H9 (cell line): ENCODE data around the gene RIC8A. TPM values are rescaled to one million over a fixed set of nuclear protein-coding genes. Genes with fewer than 3 reads are reported as not detected.

ENCODE experiments used
- DNase-seq: peaks from one replicate; pipeline ENCODE4 v3.0.0-alpha.2; 2017
- H2AFZ ChIP-seq: one replicate; pipeline ENCODE4 v1.6.1; 2013; ENCODE audit warnings: mild to moderate bottlenecking, low read length, control low read depth, moderate library complexity
- H2AK5ac ChIP-seq: 2 replicates; pipeline ENCODE4 v1.6.1; 2013; ENCODE audit warnings: low read length, control low read depth, mixed read lengths; ENCODE audit not compliant: insufficient read length
- H2BK120ac ChIP-seq: one replicate; pipeline ENCODE4 v1.6.1; 2013; ENCODE audit warnings: low read depth, mild to moderate bottlenecking, low read length, control low read depth, inconsistent platforms; ENCODE audit not compliant: poor library complexity, severe bottlenecking
- H2BK12ac ChIP-seq: 2 replicates; pipeline ENCODE4 v1.6.1; 2013; ENCODE audit warnings: low read length, control low read depth, mixed read lengths, low read depth; ENCODE audit not compliant: insufficient read length
- H2BK15ac ChIP-seq: 2 replicates; pipeline ENCODE4 v1.6.1; 2013; ENCODE audit warnings: low read depth, low read length, control low read depth
- H2BK20ac ChIP-seq: one replicate; pipeline ENCODE4 v1.6.1; 2013; ENCODE audit warnings: low read depth, mild to moderate bottlenecking, low read length, control low read depth, inconsistent platforms; ENCODE audit not compliant: poor library complexity, severe bottlenecking
- H2BK5ac ChIP-seq: 2 replicates; pipeline ENCODE4 v1.6.1; 2013; ENCODE audit warnings: low read length, control low read depth, mixed read lengths; ENCODE audit not compliant: insufficient read length
- H3K14ac ChIP-seq: 2 replicates; pipeline ENCODE4 v1.6.1; 2013; ENCODE audit warnings: low read length, control low read depth; ENCODE audit not compliant: insufficient read depth
- H3K18ac ChIP-seq: 2 replicates; pipeline ENCODE4 v1.6.1; 2013; ENCODE audit warnings: low read depth, mild to moderate bottlenecking, mixed read lengths, low read length, control low read depth; ENCODE audit not compliant: insufficient read length
- H3K23ac ChIP-seq: 2 replicates; pipeline ENCODE4 v1.6.1; 2013; ENCODE audit warnings: low read length, control low read depth, mixed read lengths, low read depth; ENCODE audit not compliant: insufficient read length
- H3K23me2 ChIP-seq: 2 replicates; pipeline ENCODE4 v1.6.1; 2013; ENCODE audit warnings: low read depth, mild to moderate bottlenecking, mixed read lengths, low read length, control low read depth; ENCODE audit not compliant: insufficient read length, poor library complexity, severe bottlenecking
- H3K27ac ChIP-seq: 2 replicates; pipeline ENCODE4 v1.5.1; 2013; ENCODE audit warnings: low read length, control low read depth, mixed read lengths, low read depth; ENCODE audit not compliant: insufficient read length
- H3K27me3 ChIP-seq: 2 replicates; pipeline ENCODE4 v1.6.1; 2013; ENCODE audit warnings: low read length, control low read depth, inconsistent platforms; ENCODE audit not compliant: insufficient read depth
- H3K4ac ChIP-seq: 2 replicates; pipeline ENCODE4 v1.6.1; 2013; ENCODE audit warnings: low read depth, mild to moderate bottlenecking, control low read depth, inconsistent platforms, low read length, moderate library complexity
- H3K4me1 ChIP-seq: 2 replicates; pipeline ENCODE4 v1.6.1; 2013; ENCODE audit warnings: low read length, control low read depth, inconsistent platforms; ENCODE audit not compliant: insufficient read depth
- H3K4me2 ChIP-seq: 2 replicates; pipeline ENCODE4 v1.6.1; 2013; ENCODE audit warnings: low read length, control low read depth, mixed read lengths; ENCODE audit not compliant: insufficient read length, insufficient read depth
- H3K56ac ChIP-seq: 2 replicates; pipeline ENCODE4 v1.6.1; 2013; ENCODE audit warnings: low read depth, mild to moderate bottlenecking, mixed read lengths, low read length, control low read depth; ENCODE audit not compliant: insufficient read length
- H3K79me1 ChIP-seq: 2 replicates; pipeline ENCODE4 v1.6.1; 2013; ENCODE audit warnings: low read depth, mild to moderate bottlenecking, moderate library complexity, low read length, control low read depth, inconsistent platforms; ENCODE audit not compliant: insufficient read depth, poor library complexity, severe bottlenecking
- H3K79me2 ChIP-seq: 2 replicates; pipeline ENCODE4 v1.6.1; 2013; ENCODE audit warnings: low read length, control low read depth, inconsistent platforms; ENCODE audit not compliant: insufficient read depth
- H3K9ac ChIP-seq: 2 replicates; pipeline ENCODE4 v1.6.1; 2013; ENCODE audit warnings: low read length, control low read depth, mixed read lengths; ENCODE audit not compliant: insufficient read length; ENCODE audit errors: extremely low read depth
- H3K9me3 ChIP-seq: one replicate; pipeline ENCODE4 v1.6.1; 2013; ENCODE audit warnings: low read depth, low read length, inconsistent platforms; ENCODE audit not compliant: control insufficient read depth
- H3T11ph ChIP-seq: one replicate; pipeline ENCODE4 v1.6.1; 2013; ENCODE audit warnings: mild to moderate bottlenecking, low read length, control low read depth, inconsistent platforms
- H4K20me1 ChIP-seq: one replicate; pipeline ENCODE4 v1.6.1; 2013; ENCODE audit not compliant: control insufficient read depth, insufficient read length, insufficient read depth
- H4K5ac ChIP-seq: 2 replicates; pipeline ENCODE4 v1.6.1; 2013; ENCODE audit warnings: low read depth, mild to moderate bottlenecking, mixed read lengths, low read length, control low read depth; ENCODE audit not compliant: insufficient read length
- H4K8ac ChIP-seq: replicated peaks from 2 replicates; pipeline ENCODE4 v1.6.1; 2013; ENCODE audit warnings: low read length, control low read depth, mixed read lengths, low read depth; ENCODE audit not compliant: insufficient read length
- H4K91ac ChIP-seq: 2 replicates; pipeline ENCODE4 v1.6.1; 2013; ENCODE audit warnings: low read depth, mild to moderate bottlenecking, moderate library complexity, mixed read lengths, low read length, control low read depth; ENCODE audit not compliant: insufficient read length
- H3K27ac Mint-ChIP-seq, 3 experiments: 2 replicates in 2 of 3; 3 replicates in 1 of 3; pipeline ENCODE4 v1.8.0; 2020 to 2021; ENCODE audit warnings: mixed read lengths in 3 of 3, mild to moderate bottlenecking in 1 of 3, moderate library complexity in 1 of 3
- H3K27me3 Mint-ChIP-seq: 2 replicates; pipeline ENCODE4 v1.8.0; 2021; ENCODE audit warnings: low read depth, mild to moderate bottlenecking, moderate library complexity, mixed read lengths
- H3K36me3 Mint-ChIP-seq, 3 experiments: 2 replicates in 2 of 3; 3 replicates in 1 of 3; pipeline ENCODE4 v1.8.0; 2020 to 2021; ENCODE audit warnings: low read depth in 3 of 3, mixed read lengths in 3 of 3; ENCODE audit not compliant: insufficient read depth in 1 of 3
- H3K4me1 Mint-ChIP-seq, 2 experiments: 2 replicates each; pipeline ENCODE4 v1.8.0; 2020; ENCODE audit warnings: mixed read lengths in 2 of 2
- H3K4me3 Mint-ChIP-seq, 2 experiments: 2 replicates in 1 of 2; 3 replicates in 1 of 2; pipeline ENCODE4 v1.8.0; 2020 to 2021; ENCODE audit warnings: mild to moderate bottlenecking in 2 of 2, mixed read lengths in 2 of 2, moderate library complexity in 1 of 2
- H3K9me3 Mint-ChIP-seq, 2 experiments: 2 replicates in 1 of 2; 3 replicates in 1 of 2; pipeline ENCODE4 v1.8.0; 2020; ENCODE audit warnings: mild to moderate bottlenecking in 2 of 2, mixed read lengths in 2 of 2, moderate library complexity in 1 of 2
- CTCF ChIP-seq: fragments of 200-600 bp; sonication (generic); conservative IDR thresholded peaks from 3 replicates; pipeline ENCODE4 v1.8.0; 2021; ENCODE audit warnings: antibody characterized with exemption, mild to moderate bottlenecking
- WGBS: extraction: QIAGEN DNeasy Blood & Tissue Kit; methylation state at CpG from one replicate; pipeline ENCODE4 v1.1.7; 2013; ENCODE audit warnings: missing lambda C conversion rate, low lambda C conversion rate, mixed read lengths; ENCODE audit not compliant: insufficient read length; ENCODE audit errors: extremely low coverage; 5-methylcytosine and 5-hydroxymethylcytosine counted together
- total RNA-seq: library from RNA; stranded (reverse); gene quantifications from 2 replicates; pipeline ENCODE4 v1.2.1, GENCODE V29; 2021

RIC8A gene
- total RNA-seq, 1 experiment from 2014 or later, result 94.9 TPM

DNA sequence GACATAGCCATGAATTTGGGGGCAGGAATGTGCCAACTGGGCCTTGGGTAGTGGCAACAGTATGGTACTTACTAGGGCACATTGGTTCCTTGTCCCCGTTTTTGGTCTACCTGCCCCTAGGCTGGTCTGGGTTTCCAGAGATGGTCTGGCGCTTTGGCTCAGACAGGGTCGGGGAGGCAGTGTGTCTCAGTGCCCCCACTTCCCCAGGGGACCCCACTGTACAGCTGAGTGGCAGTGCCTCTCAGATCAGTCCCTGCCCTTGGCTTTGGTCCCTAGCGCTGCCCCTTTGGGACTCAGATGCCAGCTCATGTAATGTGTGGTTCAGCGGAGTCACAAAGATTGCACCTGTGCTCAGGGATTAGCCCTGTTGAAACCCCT lies 3.3 kb downstream of the RIC8A start:
- no peak for TF ChIP-seq CTCF
- Histone ChIP-seq H3K4me1 (no peaks in the 10 kb centered on the region; the same call in 1 of the 2 replicates), H4K8ac (no peak overlapping the region), H2BK120ac (no peak overlapping the region), H3K79me1 (peaks cover 5% of the 10 kb centered on the region), H2AFZ (no peak overlapping the region), H4K5ac (no peak overlapping the region), H3K14ac (no peak overlapping the region), H3K4me2 (no peak overlapping the region), H3K9me3 (no peaks in the 10 kb centered on the region), H3K27me3 (no peaks in the 10 kb centered on the region), H3K9ac (no peak overlapping the region), H2BK5ac (no peak overlapping the region), H3K79me2 (no peaks in the 10 kb centered on the region; the same call in 1 of the 2 replicates), H3K4ac (no peak overlapping the region), H2BK12ac (no peak overlapping the region), H3T11ph (no peak overlapping the region), H3K23ac (no peak overlapping the region), H2BK15ac (no peak overlapping the region), H4K91ac (no peak overlapping the region), H4K20me1 (no peaks in the 10 kb centered on the region), H3K27ac (no peak overlapping the region), H3K18ac (no peak overlapping the region), H2AK5ac (no peak overlapping the region), H3K23me2 (peaks cover 21% of the 10 kb centered on the region), H3K56ac (no peak overlapping the region), H2BK20ac (no peak overlapping the region)
- no peak for DNase-seq
- H3K9me3 Mint-ChIP-seq, result no peaks in the 10 kb centered on the region
- no peaks in the 10 kb centered on the region for H3K27me3 Mint-ChIP-seq
- H3K4me3 Mint-ChIP-seq, result peak overlapping the region in 1 of 2 experiments; percentile 97; a peak in 1 of 5 replicates
- peaks cover 5 to 17% of the 10 kb centered on the region in 2 experiments for H3K4me1 Mint-ChIP-seq
- H3K36me3 Mint-ChIP-seq, result peaks cover 28 to 63% (median 62%) of the 10 kb centered on the region in 3 experiments
- WGBS, result no CpG with 5 or more reads among the region's 5 CpGs
- H3K27ac Mint-ChIP-seq, result no peak overlapping the region
